ENCODE data around the gene GMPS.
A peak's percentile ranks its signal among the peaks of the same experiment; 100 is the strongest.
"Not testable (repeated sequence)": the region's sequence is repeated elsewhere in the genome, so short reads cannot be mapped to it uniquely, and the experiment has no call there.

GMPS gene

DNA sequence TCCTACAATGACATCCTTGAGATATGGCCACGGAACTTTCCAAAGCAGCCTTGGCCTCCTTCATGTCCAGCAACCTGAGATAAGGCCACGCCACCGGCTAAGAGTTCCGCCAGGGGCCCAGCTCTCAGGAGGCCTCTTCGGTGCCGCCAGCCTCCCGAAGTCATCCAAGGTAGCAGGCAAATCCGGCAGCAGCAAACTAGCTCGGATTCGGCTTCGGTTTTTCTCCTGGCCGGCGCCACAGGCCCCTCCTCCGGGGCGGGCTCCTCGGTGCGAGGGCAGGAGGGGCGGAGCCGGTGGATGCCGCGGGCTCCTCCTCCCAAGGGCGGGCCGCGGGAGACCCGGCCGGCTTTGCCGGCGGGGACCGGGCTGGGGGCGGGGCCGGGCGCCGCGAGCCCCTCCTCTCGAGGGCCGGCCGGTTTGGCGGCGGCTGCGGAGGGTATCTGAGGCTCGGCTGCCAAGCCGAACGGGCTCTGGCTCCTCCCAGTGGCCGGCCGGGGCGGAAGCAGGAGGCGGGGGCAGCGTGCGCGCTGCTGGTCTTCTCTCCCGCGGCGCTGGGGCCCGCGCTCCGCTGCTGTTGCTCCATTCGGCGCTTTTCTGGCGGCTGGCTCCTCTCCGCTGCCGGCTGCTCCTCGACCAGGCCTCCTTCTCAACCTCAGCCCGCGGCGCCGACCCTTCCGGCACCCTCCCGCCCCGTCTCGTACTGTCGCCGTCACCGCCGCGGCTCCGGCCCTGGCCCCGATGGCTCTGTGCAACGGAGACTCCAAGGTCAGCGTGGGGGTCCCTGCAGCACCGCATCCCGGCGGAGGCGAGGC is at the start of gene GMPS:
Gene GMPS, plus strand, starts transcription at position 518 of the 812 bp plus-strand sequence. Its CDS starts 221 bp downstream, at position 739.
- DNase-seq (ENCODE audit: extremely low spot score, insufficient read length, low read depth) (peak; percentile 91), FAIRE-seq (peak; percentile 84)

DNA sequence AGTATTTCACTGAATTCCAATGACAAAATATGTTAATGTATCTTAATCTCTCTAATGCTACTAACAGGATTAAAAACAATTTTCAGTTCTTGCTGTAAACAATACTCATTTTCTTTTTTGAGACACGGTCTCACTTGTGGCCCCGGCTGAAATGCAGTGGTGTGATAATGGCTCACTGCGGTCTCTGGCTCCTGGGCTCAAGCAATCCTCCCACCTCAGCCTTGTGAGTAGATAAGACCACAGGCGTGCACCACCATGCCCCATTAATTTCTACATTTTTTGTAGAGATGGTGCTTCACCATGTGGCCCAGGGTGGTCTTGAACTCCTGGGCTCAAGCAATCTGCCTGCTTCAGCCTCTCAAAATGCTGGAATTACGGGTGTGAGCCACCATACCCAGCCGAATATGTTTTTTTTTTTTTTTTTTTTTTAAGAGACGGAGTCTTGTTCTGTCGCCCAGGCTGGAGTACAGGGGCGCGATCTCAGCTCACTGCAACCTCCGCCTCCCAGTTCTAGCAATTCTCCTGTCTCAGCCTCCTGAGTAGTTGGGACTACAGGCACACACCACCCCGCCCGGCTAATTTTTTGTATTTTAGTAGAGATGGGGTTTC is 41.9 kb upstream of the GMPS start:
- not testable (repeated sequence) for FAIRE-seq; DNase-seq (ENCODE audit: extremely low spot score, insufficient read length, low read depth)

DNA sequence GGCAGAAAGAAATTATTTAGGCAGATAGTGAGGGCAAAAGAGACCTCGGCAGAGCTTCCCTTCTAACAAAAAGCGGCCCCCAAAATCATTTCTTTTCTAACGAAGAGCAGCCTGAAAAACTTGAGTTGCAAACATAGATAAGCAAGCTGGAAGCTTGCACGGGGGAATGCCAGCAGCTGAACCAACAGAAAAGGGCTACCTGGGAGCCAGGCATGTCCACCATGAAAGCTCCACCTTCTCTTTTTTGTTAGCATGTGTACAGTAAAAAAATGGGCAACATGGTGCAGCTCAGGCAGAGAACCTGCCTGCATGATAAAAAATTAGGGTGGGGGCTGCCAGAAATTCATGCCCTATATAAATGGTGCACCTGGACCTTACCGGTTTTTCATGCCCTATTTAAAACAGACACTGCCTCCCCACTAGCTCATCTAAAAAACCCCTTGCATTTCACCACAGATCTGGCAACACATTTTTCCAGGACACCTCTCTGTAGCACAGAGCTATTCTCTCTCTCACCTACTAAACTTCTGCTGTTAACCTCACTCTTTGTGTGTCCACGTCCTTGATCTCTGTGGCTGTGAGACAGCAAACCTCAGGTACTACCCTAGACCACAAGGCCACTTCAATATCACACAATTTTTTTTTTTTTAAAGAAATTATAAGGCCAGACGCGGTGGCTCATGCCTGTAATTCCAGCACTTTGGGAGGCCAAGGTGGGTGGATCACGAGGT is 34.9 kb upstream of the GMPS start:
- FAIRE-seq, result no peak
- DNase-seq (ENCODE audit: extremely low spot score, insufficient read length, low read depth), result no peak

DNA sequence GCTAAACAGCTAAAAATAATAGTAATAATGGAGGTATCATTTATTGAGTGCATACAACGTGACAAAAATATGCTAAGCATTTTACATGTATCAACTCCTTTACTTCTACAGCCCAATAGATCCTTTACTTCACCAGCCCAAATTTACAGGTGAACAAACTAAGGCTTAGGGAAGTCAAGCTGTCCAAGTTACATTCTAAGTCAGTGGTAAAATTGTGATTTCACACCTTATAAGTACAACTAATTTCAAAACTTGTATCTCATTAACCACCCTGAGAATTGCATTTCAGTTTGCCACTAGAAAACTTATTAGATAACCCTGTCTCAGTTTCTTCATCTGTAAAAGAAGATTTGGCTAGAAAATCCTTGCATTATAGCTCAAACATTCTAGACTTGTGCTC is 26.9 kb upstream of the GMPS start:
- FAIRE-seq (no peak), DNase-seq (ENCODE audit: extremely low spot score, insufficient read length, low read depth) (no peak)

DNA sequence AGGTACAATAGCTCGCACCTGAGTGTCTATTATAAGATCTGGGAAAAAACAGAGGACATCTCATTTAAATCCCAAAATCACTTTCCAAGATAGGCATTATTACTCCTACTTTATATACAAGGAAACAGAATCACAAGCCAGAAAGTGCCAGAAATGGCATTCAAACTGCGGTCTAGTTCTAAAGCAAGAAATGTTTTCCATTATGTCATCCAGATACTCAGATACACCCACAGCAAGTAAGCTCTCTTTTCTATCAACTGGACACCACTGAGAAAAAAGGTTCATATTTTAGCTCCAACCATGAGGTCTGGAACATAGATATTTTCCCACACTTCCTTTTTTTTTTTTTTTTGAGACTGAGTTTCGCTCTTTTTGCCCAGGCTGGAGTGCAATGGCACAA is 24.3 kb upstream of the GMPS start:
- DNase-seq (ENCODE audit: extremely low spot score, insufficient read length, low read depth) (no peak), FAIRE-seq (no peak)

DNA sequence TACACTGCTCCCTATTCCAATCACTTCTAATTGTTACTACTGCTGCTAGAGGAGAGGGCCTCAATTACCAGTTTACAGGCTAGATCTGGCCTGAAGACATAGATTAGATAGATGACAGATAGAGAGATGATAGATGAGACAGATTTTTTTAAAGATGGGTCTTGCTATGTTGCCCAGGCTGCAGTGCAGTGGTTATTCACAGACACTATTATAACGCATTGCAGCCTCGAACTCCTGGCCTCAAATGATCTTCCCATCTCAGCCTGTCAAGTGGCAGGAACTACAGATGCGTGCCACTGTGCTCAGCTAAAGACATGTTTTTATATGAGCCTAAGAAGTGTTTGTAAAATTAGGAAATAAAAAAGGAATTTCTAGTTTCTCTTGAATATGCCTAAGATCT is 22.5 kb upstream of the GMPS start:
- FAIRE-seq (no peak), DNase-seq (ENCODE audit: extremely low spot score, insufficient read length, low read depth) (no peak)

DNA sequence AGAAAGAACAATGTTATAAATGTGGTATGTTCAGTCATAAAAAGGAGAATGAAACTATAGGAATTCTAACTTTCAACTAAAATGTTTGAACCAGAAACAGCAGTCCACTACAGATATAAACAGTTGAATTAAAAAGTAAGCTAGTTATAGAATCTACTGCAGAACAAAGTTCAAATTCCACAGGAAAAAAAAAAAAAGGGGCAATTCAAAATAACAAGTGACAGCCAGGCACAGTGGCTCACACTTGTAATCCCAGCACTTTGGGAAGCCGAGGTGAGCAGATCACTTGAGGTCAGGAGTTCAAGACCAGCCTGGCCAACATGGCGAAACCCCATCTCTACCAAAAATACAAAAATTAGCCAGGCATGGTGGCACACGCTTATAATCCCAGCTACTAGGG is 21.0 kb upstream of the GMPS start:
- not testable (repeated sequence) for FAIRE-seq; DNase-seq (ENCODE audit: extremely low spot score, insufficient read length, low read depth)

DNA sequence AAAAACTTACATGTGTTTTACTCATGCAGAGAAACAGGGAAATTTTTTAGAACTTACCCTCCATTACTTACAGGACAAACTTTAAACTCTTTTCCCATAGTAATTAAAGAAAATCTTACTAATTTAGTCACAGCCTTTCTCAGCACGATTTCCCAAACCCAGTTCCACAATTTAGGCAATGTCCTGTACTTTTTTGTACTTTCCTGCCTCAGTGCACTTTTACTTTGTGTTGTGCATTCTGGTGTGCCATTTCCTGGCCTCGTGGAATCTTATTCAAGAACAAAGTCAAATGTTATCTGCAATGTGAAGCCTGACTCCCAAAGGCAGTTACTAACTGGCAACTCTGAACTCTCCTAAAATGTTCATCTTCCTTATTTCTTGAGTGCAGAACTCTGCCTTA is 18.1 kb upstream of the GMPS start:
- FAIRE-seq, result no peak
- DNase-seq (ENCODE audit: extremely low spot score, insufficient read length, low read depth), result no peak

DNA sequence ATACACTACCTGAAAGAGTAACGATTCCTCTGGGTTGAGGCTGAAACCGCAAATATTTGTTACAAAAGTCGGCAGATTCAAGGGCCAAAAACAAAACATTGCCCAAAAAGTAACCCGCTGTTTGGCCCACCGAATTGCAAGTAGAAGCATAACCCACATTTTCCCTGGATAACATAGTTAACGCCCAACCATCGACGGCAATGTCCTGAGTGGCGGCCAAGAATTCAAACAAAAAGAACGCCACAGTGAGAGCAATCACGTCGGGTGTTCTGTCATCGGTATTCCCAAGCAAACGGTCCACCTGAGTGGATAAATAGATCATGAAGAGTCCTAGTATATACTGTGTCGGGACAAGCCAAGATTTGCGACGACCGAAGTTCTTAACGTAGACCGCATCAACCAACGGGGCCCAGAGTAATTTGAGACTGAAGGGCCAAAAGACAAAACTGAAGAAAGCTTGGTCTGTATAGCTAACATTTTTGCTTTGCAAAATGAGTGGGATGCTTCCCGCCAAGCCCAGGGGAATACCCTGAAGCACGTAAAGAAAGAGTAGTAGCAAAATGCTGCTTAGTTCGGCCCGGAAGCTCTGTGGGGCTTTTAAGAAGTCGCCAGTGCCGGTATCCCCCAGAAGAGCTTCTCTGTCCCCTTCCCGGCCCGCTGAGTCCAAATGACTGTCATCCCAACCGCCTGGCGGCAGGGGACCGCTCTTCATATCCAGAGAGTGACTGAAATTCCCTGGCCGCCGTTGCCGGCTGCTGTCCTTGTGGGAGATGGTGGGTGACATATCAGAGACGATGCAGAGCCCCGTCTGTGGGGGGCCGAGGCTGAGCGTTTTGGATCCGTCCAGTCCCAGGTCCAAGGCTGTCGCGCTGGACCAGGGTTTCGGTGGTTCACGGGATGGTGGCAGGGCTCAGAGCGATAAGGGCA is 17.0 kb upstream of the GMPS start:
- DNase-seq (ENCODE audit: extremely low spot score, insufficient read length, low read depth), result no peak
- no peak for FAIRE-seq

DNA sequence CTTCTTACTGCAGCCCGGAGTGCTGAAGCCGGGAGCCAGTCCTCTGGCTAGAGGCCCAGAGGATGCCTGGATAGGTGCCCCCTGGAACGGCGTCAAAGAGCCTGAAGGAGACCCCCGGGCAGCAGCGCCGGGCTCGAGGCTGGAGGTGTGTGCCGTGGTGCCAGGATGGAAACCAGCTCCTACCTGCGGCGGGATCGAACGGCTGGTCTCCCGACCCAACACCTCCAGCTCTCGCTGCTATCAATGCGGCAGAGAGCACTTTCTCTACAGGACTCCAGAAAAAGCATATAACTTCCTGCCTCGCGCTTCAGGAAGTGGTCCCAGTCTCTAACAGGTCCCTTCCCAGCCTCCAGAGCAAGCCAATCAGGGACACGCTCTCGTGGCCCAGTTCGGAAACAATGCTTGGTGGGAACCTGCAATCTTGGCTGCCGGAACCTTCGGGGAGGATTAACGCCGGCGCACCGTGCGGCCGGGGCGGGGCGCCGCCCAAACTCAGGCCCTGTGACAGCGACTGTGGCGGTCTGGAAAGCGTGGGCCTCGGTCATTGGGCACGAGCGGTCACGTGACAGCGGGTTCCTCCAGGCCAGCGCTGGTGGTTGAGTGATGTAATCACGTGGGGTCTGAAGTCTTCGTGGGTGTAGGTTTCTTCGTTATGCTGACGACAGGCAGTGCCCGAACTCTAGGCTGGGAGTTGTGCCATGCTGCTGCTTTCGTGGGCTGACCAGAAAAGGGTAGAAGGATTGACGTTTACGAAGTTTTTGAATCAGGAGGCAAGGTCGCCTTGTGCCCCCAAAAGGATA is 16.1 kb upstream of the GMPS start, which contains the start of gene SLC33A1:
Gene SLC33A1, minus strand, starts transcription at position 287 of the 800 bp plus-strand sequence. CDS start 430 bp downstream, outside the sequence.
- DNase-seq (ENCODE audit: extremely low spot score, insufficient read length, low read depth) (peak; percentile 97), FAIRE-seq (peak; percentile 98)

DNA sequence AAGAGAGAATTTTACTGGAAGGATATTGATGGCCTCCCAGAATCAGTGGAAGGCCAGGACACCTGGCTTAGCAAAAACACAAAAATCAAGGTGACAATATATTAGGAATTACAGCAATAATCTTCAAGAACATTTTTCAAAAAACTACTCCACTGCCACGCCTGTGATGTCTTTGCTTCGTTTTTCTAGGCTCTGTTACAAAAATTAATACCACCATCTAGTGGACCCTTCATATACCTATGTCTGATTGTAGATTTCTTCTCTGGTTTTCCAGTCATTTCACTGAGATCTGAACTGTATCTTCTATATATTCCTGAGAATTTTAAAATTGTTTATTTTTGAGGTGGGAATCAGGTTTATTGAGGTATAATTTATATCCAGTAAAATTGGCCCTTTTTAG is 10.6 kb upstream of the GMPS start:
- FAIRE-seq (no peak), DNase-seq (ENCODE audit: extremely low spot score, insufficient read length, low read depth) (no peak)

DNA sequence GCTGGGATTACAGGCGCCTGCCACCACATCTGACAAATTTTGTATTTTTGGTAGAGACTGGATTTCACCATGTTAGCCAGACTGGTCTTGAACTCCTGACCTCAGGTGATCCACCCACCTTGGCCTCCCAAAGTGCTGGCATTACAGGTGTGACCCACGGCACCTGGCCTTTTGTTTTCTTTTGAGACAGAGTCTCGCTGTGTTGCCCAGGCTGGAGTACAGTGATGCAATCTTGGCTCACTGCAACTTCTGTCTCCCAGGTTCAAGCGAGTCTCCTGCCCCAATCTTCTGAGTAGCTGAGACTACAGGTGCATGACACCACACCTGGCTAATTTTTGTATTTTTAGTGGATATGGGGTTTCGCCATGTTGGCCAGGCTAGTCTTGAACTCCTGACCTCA is 10.0 kb upstream of the GMPS start:
- not testable (repeated sequence) for FAIRE-seq; DNase-seq (ENCODE audit: extremely low spot score, insufficient read length, low read depth)

DNA sequence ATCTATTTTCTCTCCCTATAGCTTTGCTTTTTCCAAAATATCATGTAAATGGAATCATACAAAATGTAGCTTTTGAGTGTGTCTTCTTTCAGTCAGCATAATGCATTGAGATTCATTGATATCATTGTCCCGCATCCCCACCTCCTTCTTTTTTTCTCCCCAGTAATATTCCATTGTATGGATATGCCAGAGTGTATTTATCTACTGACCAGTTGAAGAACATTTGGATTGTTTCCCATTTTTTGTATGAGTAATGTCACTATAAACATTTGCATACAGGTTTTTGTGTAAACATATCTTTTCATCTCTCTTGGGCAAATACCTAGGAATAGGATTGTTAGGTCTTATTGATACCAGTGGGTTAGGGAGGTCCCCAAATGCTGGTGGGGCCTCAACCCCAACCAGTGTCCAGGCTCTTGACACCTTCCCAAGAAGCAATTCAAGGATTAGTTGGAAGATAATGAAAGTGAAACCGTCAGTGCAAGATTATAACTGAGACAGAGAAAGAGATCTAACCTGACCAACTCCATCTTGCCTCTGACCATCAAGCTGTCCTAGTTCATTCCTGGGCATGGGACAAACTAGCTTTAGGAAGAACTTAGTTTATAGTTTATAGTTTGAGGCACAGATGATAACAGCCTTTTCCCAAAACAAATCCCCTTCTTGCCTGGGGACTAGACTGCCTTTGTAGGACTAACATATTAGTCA is 8.8 kb upstream of the GMPS start:
- DNase-seq (ENCODE audit: extremely low spot score, insufficient read length, low read depth) (no peak), FAIRE-seq (no peak)

DNA sequence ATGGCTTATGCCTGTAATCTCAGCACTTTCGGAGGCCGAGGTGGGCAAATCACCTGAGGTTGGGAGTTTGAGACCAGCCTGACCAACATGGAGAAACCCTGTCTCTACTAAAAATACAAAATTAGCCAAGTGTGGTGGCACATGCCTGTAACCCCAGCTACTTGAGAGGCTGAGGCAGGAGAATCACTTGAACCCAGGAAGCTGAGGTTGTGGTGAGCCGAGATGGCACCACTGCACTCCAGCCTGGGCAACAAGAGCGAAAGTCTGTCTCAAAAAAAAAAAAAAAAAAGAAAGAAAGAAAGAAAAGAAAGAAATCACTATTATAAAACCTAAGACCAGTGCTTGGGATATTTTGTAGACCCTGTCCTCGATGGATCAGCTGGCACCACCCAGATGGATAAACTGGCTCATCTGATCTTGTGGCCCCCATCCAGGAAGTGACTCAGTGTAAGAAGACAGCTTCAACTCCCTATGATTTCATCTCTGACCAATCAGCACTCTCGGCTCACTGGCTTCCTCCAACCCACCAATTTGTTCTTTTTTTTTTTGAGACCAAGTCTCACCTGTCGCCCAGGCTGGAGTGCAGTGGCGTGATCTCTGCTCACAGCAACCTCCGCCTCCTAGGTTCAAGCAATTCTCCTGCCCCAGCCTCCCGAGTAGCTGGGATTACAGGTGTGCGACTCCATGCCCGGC is 8.0 kb upstream of the GMPS start:
- DNase-seq (ENCODE audit: extremely low spot score, insufficient read length, low read depth), result not testable (repeated sequence)

DNA sequence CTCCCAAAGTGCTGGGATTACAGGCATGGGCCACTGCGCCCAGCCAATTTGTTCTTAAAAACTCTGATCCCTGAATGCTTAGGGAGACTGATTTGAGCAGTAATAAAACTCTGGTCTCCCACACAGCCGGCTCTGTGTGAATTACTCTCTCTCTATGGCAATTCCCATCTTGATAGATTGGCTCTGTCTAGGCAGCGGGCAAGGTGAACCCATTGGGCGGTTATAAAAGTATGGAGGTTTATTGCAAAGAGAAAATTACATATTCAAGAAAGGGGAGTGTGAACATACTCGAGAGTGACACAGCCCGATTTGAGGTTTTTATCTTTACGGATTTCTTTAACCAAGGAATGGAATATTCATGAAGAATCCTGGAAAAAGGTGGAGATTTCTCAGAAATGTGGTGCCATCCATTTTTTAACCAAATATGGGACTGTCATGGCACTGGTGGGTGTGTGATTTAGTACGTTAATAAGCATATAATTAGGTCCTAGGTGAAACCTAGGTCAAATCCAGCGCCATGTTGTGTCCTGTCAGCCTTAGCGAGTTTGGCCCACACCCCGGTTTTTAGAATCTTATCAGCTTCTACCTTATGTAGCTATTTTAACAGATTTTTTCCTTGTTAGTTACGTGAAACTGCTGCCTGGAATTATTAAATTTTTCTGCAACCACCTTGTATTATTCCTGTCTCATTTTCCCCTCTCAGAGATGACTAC is 7.2 kb upstream of the GMPS start:
- no peak for FAIRE-seq
- no peak for DNase-seq (ENCODE audit: extremely low spot score, insufficient read length, low read depth)

More for the DNA sequence above, 8.0 kb upstream of the GMPS start:
- FAIRE-seq, result not testable (repeated sequence)

DNA sequence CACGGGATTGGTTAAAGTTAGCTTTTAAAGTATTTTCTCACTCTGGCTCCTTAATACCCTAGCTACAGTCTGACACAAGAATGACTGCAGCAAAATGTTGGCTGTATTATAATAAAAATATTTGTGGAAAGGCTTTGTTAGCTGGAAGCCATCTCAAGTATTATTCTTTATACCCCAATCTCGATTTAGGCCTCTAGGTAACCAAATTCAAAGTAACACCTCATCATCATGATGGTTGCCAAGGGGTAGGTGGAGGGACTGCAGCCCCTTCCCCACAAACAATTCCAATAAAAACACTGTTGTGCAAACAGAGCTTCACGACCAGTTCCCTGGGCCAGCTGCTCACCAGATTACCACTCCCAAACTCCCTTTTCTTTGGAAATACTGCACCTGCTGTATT is 759 bp upstream of the GMPS start:
- no peak for FAIRE-seq

More for the DNA sequence above, 759 bp upstream of the GMPS start:
- DNase-seq (ENCODE audit: extremely low spot score, insufficient read length, low read depth), result no peak

All from GM18507 (cell line).